Measurements from ENCODE around the gene TSPO. TPM values are rescaled to one million over a fixed set of nuclear protein-coding genes. Genes with fewer than 3 reads are reported as not detected.
"Not testable (repeated sequence)": the region's sequence is repeated elsewhere in the genome, so short reads cannot be mapped to it uniquely, and the experiment has no call there.

The TSPO gene
- total RNA-seq: 10 to 100 TPM; 24.2 to 63.2 (median 34.7) TPM
- polyA plus RNA-seq: 10 to 100 TPM; 62.4 to 79.6 TPM

- H3K27me3 ChIP-seq: no peaks in the 10 kb centered on the region
- ATAC-seq: peak; percentile 85 to 91 (median 87)
- peak within 1 kb of the TSS; percentile 44 to 86 (median 62) for H3K27ac ChIP-seq
- peak within 1 kb of the TSS; percentile 68 to 95 (median 82) for H3K4me3 ChIP-seq
- intact Hi-C loops (cut with DNase I): no loop called here
- DNase-seq: peak; percentile 66 to 92 (median 83)
- FAIRE-seq: no peak
- no peak for TF ChIP-seq CTCF (IDR thresholded peaks at IDR 0.05)
- no peaks in the 10 kb centered on the region for H3K9me3 ChIP-seq
- H3K36me3 ChIP-seq: no peaks in the 10 kb centered on the region
- peaks cover 0 to 3% (median 0%) of the 10 kb centered on the region in 3 donors for H3K4me1 ChIP-seq
- WGBS, 2 donors: 0 to 1% methylated on average over 54 to 75 of the region's 75 CpGs
Observed at GRCh38 chr22:43151251-43152002, at the start of gene TSPO. Gene TSPO, plus strand, starts transcription at chr22:43151559. Its CDS starts 7,680 bp downstream, at chr22:43159239.

- H3K27ac ChIP-seq; H3K36me3 ChIP-seq; H3K27me3 ChIP-seq; H3K4me3 ChIP-seq; intact Hi-C loops (cut with DNase I); FAIRE-seq; H3K4me1 ChIP-seq; H3K9me3 ChIP-seq: not testable (repeated sequence)
- 44 to 49% methylated on average over 15 of the region's 15 CpGs for WGBS, 2 donors
- peak in 2 of 6 donors; percentile 59 to 66 for DNase-seq
- ATAC-seq: peak; percentile 52 to 88 (median 68)
Observed at GRCh38 chr22:43104056-43104625, 47.2 kb upstream of the TSPO start.

GRCh38 chr22:43104950-43105349, 46.4 kb upstream of the TSPO start:
- DNase-seq; ATAC-seq; H3K4me3 ChIP-seq; intact Hi-C loops (cut with DNase I); H3K27ac ChIP-seq; H3K27me3 ChIP-seq; H3K36me3 ChIP-seq; FAIRE-seq; H3K9me3 ChIP-seq; H3K4me1 ChIP-seq: not testable (repeated sequence)
- 98 to 100% methylated on average over 3 of the region's 3 CpGs for WGBS, 2 donors

- Histone ChIP-seq H3K36me3 (no peaks in the 10 kb centered on the region), H3K27ac (no peak overlapping the region), H3K9me3 (no peaks in the 10 kb centered on the region), H3K27me3 (no peaks in the 10 kb centered on the region), H3K4me3 (no peak overlapping the region), H3K4me1 (no peaks in the 10 kb centered on the region)
- no peak for ATAC-seq
- no peak for DNase-seq
- WGBS, 2 donors: 92 to 94% methylated on average over 8 of the region's 8 CpGs
- intact Hi-C loops (cut with DNase I): no loop called here
- no peak for FAIRE-seq
- TF ChIP-seq CTCF (IDR thresholded peaks at IDR 0.05): no peak
Observed at GRCh38 chr22:43106302-43106701, 45.1 kb upstream of the TSPO start.

GRCh38 chr22:43109511-43109910, 41.8 kb upstream of the TSPO start:
- intact Hi-C loops (cut with DNase I): no loop called here
- 63 to 67% methylated on average over 5 of the region's 5 CpGs for WGBS, 2 donors
- Histone ChIP-seq H3K27me3 (no peaks in the 10 kb centered on the region), H3K4me1 (peaks cover under 1 to 11% (median 4%) of the 10 kb centered on the region in 3 donors), H3K36me3 (no peaks in the 10 kb centered on the region), H3K9me3 (no peaks in the 10 kb centered on the region), H3K27ac (no peak overlapping the region), H3K4me3 (no peak overlapping the region)
- no peak for TF ChIP-seq CTCF (IDR thresholded peaks at IDR 0.05)
- DNase-seq: no peak
- no peak for ATAC-seq
- no peak for FAIRE-seq

All from pancreas (tissue), 10 donors.